CD14-positive monocyte (primary cell): ENCODE results near the gene ZNF407. TPM values are rescaled to one million over a fixed set of nuclear protein-coding genes. Genes with fewer than 3 reads are reported as not detected.

Experiments used
- DNase-seq, 3 donors: peaks; one replicate each; pipeline ENCODE4 v3.0.0-alpha.2; 2011 to 2022
- H2AFZ ChIP-seq: 2 replicates; pipeline ENCODE4 v1.6.0; 2012; ENCODE audit warnings: mild to moderate bottlenecking, low read depth, low read length, inconsistent platforms; ENCODE audit not compliant: insufficient read depth, poor library complexity, severe bottlenecking
- H3K27ac ChIP-seq, 2 donors: 1 replicate in 1 of 2; 2 replicates in 1 of 2; pipeline ENCODE4 v1.5.1; 2012 to 2013; ENCODE audit warnings: low read length in 2 of 2, control low read depth in 1 of 2, inconsistent platforms in 1 of 2, low read depth in 1 of 2, mild to moderate bottlenecking in 1 of 2
- H3K27me3 ChIP-seq, 2 donors: one replicate each; pipeline versions ENCODE4 v1.6.0 to v1.6.1; 2011 to 2013; ENCODE audit warnings: low read length in 2 of 2; ENCODE audit not compliant: control insufficient read depth in 2 of 2, insufficient read depth in 2 of 2
- H3K36me3 ChIP-seq, 2 donors: replicated peaks in 1 of 2; 1 replicate in 1 of 2; 2 replicates in 1 of 2; pipeline versions ENCODE4 v1.5.1 to v1.6.1; 2012 to 2013; ENCODE audit warnings: low read length in 2 of 2, control low read depth in 1 of 2, inconsistent platforms in 1 of 2, mild to moderate bottlenecking in 1 of 2; ENCODE audit not compliant: insufficient read depth in 2 of 2, control insufficient read depth in 1 of 2
- H3K4me1 ChIP-seq, 2 donors: 1 replicate in 1 of 2; 2 replicates in 1 of 2; pipeline versions ENCODE4 v1.5.1 to v1.6.1; 2012 to 2013; ENCODE audit warnings: low read length in 2 of 2, control low read depth in 1 of 2, inconsistent platforms in 1 of 2, mild to moderate bottlenecking in 1 of 2, moderate library complexity in 1 of 2; ENCODE audit not compliant: insufficient read depth in 2 of 2, control insufficient read depth in 1 of 2
- H3K4me2 ChIP-seq: replicated peaks from 2 replicates; pipeline ENCODE3; 2012; ENCODE audit warnings: low read length, moderate library complexity, mild to moderate bottlenecking; ENCODE audit not compliant: poor library complexity, severe bottlenecking; ENCODE audit errors: extremely low read depth
- H3K4me3 ChIP-seq, 3 experiments: fragments of 200-600 bp in 1 of 3; sonication (generic) in 1 of 3; replicated peaks in 1 of 3; 1 replicate in 2 of 3; 2 replicates in 1 of 3; pipeline ENCODE4 v1.5.1; 2011 to 2013; ENCODE audit warnings: low read length in 3 of 3, mild to moderate bottlenecking in 3 of 3, control low read depth in 2 of 3, low read depth in 2 of 3, inconsistent platforms in 1 of 3, moderate library complexity in 1 of 3
- H3K79me2 ChIP-seq: 2 replicates; pipeline ENCODE4 v1.6.0; 2012; ENCODE audit warnings: mild to moderate bottlenecking, control low read depth, inconsistent platforms, low read length, moderate library complexity; ENCODE audit not compliant: insufficient read depth
- H3K9ac ChIP-seq: 2 replicates; pipeline ENCODE4 v1.6.0; 2017; ENCODE audit warnings: low read length, mild to moderate bottlenecking; ENCODE audit not compliant: insufficient read depth, poor library complexity, severe bottlenecking
- H3K9me3 ChIP-seq, 2 donors: replicated peaks in 1 of 2; 1 replicate in 1 of 2; 2 replicates in 1 of 2; pipeline versions ENCODE4 v1.5.1 to v1.6.1; 2012 to 2013; ENCODE audit warnings: low read length in 2 of 2, control low read depth in 1 of 2; ENCODE audit not compliant: control insufficient read depth in 1 of 2, insufficient read depth in 1 of 2
- H4K20me1 ChIP-seq: 2 replicates; pipeline ENCODE4 v1.6.0; 2012; ENCODE audit warnings: mild to moderate bottlenecking, low read length, control low read depth, moderate library complexity; ENCODE audit not compliant: insufficient read depth
- H3K27ac Mint-ChIP-seq, 7 donors: one replicate each; pipeline ENCODE4 v1.8.0; 2020; ENCODE audit warnings: mild to moderate bottlenecking in 7 of 7, mixed read lengths in 7 of 7, moderate library complexity in 6 of 7, inconsistent platforms in 2 of 7
- H3K27me3 Mint-ChIP-seq, 3 donors: one replicate each; pipeline ENCODE4 v1.8.0; 2021 to 2022; ENCODE audit warnings: low read depth in 3 of 3, mild to moderate bottlenecking in 3 of 3, mixed read lengths in 3 of 3, moderate library complexity in 3 of 3, inconsistent platforms in 1 of 3
- H3K36me3 Mint-ChIP-seq, 2 donors: one replicate each; pipeline ENCODE4 v1.8.0; 2020; ENCODE audit warnings: mixed read lengths in 2 of 2, inconsistent platforms in 1 of 2, mild to moderate bottlenecking in 1 of 2
- H3K4me1 Mint-ChIP-seq: one replicate; pipeline ENCODE4 v1.8.0; 2020; ENCODE audit warnings: mild to moderate bottlenecking, mixed read lengths
- H3K4me3 Mint-ChIP-seq, 2 donors: one replicate each; pipeline ENCODE4 v1.8.0; 2020; ENCODE audit warnings: mild to moderate bottlenecking in 2 of 2, mixed read lengths in 2 of 2, moderate library complexity in 1 of 2
- H3K9me3 Mint-ChIP-seq, 7 donors: one replicate each; pipeline ENCODE4 v1.8.0; 2020 to 2022; ENCODE audit warnings: mixed read lengths in 7 of 7, mild to moderate bottlenecking in 6 of 7, moderate library complexity in 6 of 7, inconsistent platforms in 2 of 7
- WGBS: methylation state at CpG from one replicate; pipeline ENCODE4 v1.1.5; 2013; ENCODE audit warnings: missing lambda C conversion rate; ENCODE audit not compliant: insufficient coverage; 5-methylcytosine and 5-hydroxymethylcytosine counted together
- intact Hi-C, 2 donors: fragments of 100-400 bp; cut with micrococcal nuclease; formaldehyde crosslinking; loops; one replicate each; pipeline versions ENCODE4 v1.15.0 to v1.15.1; 2023
- polyA plus RNA-seq, 3 donors: library from polyadenylated mRNA; depleted of rRNA in 1 of 3; unstranded in 2 of 3; stranded (reverse) in 1 of 3; fragments of 300-500 nt in 2 of 3; fragments of >200 nt in 1 of 3; fragmentation: Illumina TruSeq in 2 of 3; gene quantifications; 1 replicate in 2 of 3; 2 replicates in 1 of 3; pipeline ENCODE4 v1.2.3, GENCODE V29; 2012 to 2021
- TF ChIP-seq, protein P1 (sequence below): fragments of 200-600 bp; IDR thresholded peaks from one replicate; pipeline ENCODE4 v1.8.0; 2022; ENCODE audit warnings: antibody characterized with exemption, mild to moderate bottlenecking

Gene ZNF407
- polyA plus RNA-seq, 3 donors: 1.3 to 3.6 (median 1.6) TPM

GRCh38 chr18:74921057-74921820, 323.6 kb downstream of the ZNF407 start:
- intact Hi-C loops: no loop called here
- WGBS: 97% methylated on average over 9 of the region's 13 CpGs
- Mint-ChIP-seq H3K4me1 (no peaks in the 10 kb centered on the region), H3K27me3 (peaks cover 0 to 2% (median 0%) of the 10 kb centered on the region in 3 donors), H3K4me3 (no peak overlapping the region), H3K9me3 (no peaks in the 10 kb centered on the region), H3K27ac (peak overlapping the region in 2 of 7 donors; percentile 2 to 14), H3K36me3 (peaks cover 16 to 28% of the 10 kb centered on the region in 2 donors)
- Histone ChIP-seq H3K9ac (no peak overlapping the region), H2AFZ (no peak overlapping the region), H3K36me3 (peaks cover 0 to 25% of the 10 kb centered on the region in 2 donors), H3K4me2 (no peak overlapping the region), H3K79me2 (no peaks in the 10 kb centered on the region), H3K9me3 (no peaks in the 10 kb centered on the region), H3K27me3 (no peaks in the 10 kb centered on the region), H3K4me3 (no peak overlapping the region), H3K4me1 (peaks cover 5 to 6% of the 10 kb centered on the region in 2 donors), H4K20me1 (no peaks in the 10 kb centered on the region), H3K27ac (no peak overlapping the region)
- DNase-seq: no peak
- TF ChIP-seq, protein P1, sequence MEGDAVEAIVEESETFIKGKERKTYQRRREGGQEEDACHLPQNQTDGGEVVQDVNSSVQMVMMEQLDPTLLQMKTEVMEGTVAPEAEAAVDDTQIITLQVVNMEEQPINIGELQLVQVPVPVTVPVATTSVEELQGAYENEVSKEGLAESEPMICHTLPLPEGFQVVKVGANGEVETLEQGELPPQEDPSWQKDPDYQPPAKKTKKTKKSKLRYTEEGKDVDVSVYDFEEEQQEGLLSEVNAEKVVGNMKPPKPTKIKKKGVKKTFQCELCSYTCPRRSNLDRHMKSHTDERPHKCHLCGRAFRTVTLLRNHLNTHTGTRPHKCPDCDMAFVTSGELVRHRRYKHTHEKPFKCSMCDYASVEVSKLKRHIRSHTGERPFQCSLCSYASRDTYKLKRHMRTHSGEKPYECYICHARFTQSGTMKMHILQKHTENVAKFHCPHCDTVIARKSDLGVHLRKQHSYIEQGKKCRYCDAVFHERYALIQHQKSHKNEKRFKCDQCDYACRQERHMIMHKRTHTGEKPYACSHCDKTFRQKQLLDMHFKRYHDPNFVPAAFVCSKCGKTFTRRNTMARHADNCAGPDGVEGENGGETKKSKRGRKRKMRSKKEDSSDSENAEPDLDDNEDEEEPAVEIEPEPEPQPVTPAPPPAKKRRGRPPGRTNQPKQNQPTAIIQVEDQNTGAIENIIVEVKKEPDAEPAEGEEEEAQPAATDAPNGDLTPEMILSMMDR: no peak

DNA sequence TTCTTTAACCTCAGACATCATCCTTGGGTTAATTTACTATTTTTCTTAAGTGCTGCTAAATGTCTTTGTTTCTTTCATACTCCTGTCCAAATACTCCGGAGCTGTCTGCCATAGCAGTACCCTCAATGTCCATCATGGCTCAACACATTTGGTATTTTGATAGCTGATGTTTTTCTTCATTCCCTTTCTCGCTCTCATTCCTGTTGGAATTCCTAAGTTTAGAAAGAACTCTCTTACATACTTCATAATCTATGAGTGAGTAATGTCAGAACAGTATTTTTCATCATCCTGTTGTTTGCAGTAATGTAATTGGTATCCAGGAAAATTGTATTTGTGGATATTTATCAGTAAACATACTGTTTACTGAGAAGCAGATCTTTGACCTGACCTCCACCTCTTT, 328.4 kb downstream of the ZNF407 start:
- Histone ChIP-seq H4K20me1 (no peaks in the 10 kb centered on the region), H3K4me1 (no peaks in the 10 kb centered on the region), H3K9ac (no peak overlapping the region), H2AFZ (no peak overlapping the region), H3K79me2 (no peaks in the 10 kb centered on the region), H3K9me3 (no peaks in the 10 kb centered on the region), H3K36me3 (peaks cover 0 to 22% of the 10 kb centered on the region in 2 donors), H3K4me3 (no peak overlapping the region), H3K4me2 (no peak overlapping the region), H3K27me3 (no peaks in the 10 kb centered on the region), H3K27ac (no peak overlapping the region)
- no peak for DNase-seq
- Mint-ChIP-seq H3K4me3 (no peak overlapping the region), H3K9me3 (no peaks in the 10 kb centered on the region), H3K27me3 (peaks cover 0 to under 1% (median 0%) of the 10 kb centered on the region in 3 donors), H3K4me1 (no peaks in the 10 kb centered on the region), H3K27ac (no peak overlapping the region), H3K36me3 (peaks cover 20 to 26% of the 10 kb centered on the region in 2 donors)
- TF ChIP-seq, protein P1: no peak
- intact Hi-C loops: no loop called here
- WGBS: no CpG with 5 or more reads among the region's 2 CpGs
